ENCODE data around the gene CD99L2.
"Not testable (repeated sequence)": the region's sequence is repeated elsewhere in the genome, so short reads cannot be mapped to it uniquely, and the experiment has no call there.

CD99L2 gene

GRCh38 chrX:150897421-150898320, 797 bp downstream of the CD99L2 start:
- DNase-seq (ENCODE audit: low read depth, low spot score), result no peak

- DNase-seq (ENCODE audit: low read depth, low spot score), result no peak
These were observed 1.8 kb downstream of the CD99L2 start for GRCh38 chrX:150896632-150897031.

DNA sequence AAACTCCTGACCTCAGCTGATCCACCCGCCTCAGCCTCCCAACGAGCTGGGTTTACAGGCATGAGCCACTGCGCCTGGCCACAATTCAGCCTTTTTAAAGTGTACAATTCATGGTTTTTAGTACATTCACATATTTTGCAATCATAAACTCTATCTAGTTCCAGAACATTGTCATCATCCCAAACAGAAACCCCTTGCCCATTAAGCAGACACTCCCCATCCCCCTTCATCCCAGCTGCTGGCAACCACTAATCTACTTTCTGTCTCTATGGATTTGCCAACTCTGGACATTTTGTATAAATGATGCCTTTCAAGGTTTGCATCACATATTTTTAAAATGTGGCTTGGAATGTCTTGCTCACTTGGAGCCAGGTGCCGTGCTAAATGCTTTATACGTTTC, 4.5 kb downstream of the CD99L2 start:
- DNase-seq (ENCODE audit: low read depth, low spot score), result no peak

DNA sequence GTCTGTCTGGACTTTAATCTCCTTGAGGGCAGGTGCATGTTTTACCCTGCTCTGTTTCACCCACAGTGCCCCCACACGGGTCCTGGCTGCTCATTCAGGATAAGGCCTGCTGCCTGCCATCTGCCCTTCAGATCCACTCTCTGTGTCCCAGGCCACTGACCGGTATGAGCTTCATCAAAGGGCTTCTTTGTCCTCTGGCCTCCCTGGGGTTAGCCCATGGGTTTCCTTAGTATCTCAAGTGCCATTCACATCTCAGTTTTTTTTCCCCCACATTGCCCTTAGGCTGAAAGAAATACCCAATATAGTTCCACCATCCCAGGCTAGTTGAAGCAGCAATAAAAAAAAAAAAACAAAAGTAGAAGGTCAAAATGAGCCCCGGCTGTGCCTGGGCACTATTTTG, 9.3 kb downstream of the CD99L2 start:
- DNase-seq (ENCODE audit: low read depth, low spot score), result no peak

DNA sequence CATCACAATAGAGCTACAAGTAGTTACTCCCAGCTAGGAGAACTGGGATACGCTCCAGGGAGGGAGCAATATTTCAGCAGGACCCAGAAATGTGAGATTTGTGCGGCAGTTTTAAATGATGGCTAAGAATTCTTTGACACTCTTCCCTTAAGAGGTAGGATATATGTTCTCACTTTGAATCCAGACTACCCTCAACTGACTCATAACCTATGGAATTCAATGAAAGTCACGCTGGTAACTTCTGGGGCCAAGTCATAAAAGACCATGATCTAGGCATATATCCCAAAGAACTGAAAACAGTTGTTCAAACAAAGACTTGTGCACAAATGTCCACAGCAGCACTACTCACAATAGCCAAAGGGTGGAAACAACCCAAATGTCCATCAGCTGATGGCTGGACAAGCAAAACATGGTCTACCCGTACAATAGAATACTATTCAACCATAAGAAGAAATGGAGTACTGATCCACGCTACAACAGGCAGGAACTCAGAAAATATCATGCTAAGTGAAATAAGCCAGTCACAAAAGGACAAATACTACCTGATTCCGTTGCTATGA, 10.5 kb downstream of the CD99L2 start:
- DNase-seq (ENCODE audit: low read depth, low spot score), result no peak

- DNase-seq (ENCODE audit: low read depth, low spot score), result not testable (repeated sequence)
These were observed 11.2 kb downstream of the CD99L2 start for GRCh38 chrX:150887268-150887667.

GRCh38 chrX:150886381-150886780, 12.1 kb downstream of the CD99L2 start:
- no peak for DNase-seq (ENCODE audit: low read depth, low spot score)

GRCh38 chrX:150880808-150881165, 17.7 kb downstream of the CD99L2 start:
- no peak for DNase-seq (ENCODE audit: low read depth, low spot score)

- DNase-seq (ENCODE audit: low read depth, low spot score), result no peak
These were observed 18.3 kb downstream of the CD99L2 start for GRCh38 chrX:150879855-150880807.

GRCh38 chrX:150875621-150876020, 22.8 kb downstream of the CD99L2 start:
- DNase-seq (ENCODE audit: low read depth, low spot score), result not testable (repeated sequence)

DNA sequence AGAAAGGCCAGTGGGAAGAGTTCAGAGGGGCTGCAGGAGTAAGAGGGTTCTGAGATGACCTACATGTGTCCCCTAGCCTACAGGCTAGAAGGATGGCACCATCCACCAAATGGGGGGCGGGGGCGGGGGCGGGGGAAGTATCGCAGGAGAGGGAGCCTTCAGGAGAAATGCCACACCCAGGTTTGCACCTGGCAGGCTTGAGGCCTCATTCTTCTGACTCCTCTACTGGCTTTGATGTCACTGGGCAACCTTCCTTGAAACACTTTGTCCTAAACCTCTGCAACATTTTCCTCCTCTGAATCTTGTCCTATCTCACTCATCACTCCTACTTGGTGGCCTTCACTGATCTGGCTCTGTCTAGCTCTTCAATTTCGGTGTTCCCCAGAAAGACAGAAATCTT, 24.0 kb downstream of the CD99L2 start:
- no peak for DNase-seq (ENCODE audit: low read depth, low spot score)

GRCh38 chrX:150873616-150874015, 24.9 kb downstream of the CD99L2 start:
- no peak for DNase-seq (ENCODE audit: low read depth, low spot score)

DNA sequence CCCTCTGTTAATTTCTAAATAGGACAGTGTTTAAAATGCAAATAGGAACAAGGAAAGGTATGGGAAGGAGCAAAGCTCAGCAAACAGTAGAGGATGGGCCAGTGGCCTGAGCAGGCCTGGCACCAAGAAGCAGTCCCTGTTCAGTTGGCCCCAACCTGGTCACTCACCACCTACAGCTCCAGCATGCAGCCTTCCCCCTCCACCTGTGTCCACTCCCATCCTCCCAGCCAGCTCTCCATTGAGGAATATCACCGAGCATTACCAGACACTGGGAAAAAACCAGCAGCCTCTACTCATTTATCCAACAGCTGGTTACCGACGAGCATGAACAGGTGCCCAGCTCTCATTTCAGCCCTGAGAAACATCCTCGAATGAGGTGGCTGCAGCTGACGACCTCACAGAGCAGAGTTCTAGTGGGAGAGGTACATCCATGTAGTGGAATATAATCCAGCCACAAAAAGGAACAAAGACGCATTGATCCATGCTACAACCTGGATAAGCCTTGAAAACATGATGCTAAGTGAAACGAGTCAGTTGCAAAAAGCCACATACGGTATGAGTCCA, 25.6 kb downstream of the CD99L2 start:
- DNase-seq (ENCODE audit: low read depth, low spot score), result no peak

DNA sequence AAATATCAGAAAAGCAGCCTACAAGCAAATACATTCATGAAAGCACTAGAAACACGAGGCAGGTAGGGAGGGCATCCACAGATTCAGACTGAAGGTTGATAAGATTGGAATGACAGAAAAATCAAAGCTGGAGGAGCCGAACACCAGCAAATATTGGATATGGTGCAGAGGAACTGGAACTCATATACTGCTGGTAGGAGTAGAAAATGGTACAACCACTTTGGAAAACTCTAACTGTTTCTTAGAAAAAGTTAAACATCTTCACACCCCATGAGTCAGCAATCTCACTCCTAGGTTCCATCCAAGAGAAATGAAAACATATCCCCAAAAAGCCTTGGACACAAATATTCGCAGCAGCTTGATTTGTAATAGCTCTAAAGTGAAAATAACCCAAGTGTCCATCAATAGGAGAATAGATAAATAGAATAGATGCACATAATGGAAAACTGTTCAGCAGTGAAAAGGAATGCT, 27.1 kb downstream of the CD99L2 start:
- no peak for DNase-seq (ENCODE audit: low read depth, low spot score)

DNA sequence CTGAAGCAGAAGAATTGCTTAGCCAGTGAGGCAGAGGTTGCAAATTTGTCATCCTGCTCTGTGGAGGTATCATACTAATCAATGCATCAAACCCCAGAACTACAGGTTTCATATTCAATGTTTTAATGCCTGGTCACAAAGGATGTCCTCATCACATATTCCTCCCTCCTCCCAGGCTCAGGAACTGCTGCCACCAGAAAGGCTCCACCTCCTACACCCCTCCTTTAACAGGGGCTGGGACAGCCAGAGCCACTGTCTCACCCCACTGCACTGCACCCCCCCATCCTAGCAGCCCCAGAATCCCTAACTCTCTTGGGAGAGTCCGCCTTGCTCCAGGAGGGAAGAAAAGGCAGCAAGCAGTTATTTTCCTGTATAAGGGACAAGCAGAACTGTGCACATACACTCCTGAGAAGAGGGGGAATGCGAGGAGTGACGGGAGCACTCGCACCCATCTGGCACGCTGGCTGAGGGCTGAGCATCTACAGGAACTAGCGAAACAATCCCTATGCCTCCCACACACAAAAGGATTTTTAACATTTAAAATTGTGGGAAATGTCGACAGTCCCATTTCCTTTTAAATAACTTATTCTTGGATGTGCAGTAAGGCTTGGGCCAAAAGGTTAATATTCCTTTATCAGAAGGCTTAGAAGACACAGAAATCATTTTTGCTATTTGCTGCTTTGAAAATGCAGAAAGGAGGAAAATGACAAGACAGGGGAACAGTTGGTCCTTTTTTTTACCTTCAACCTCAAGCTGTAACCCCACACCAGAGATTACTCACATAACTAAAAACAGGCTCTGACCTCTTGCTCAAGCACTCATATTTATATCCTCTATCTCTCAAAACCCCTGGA, 27.8 kb downstream of the CD99L2 start:
- no peak for DNase-seq (ENCODE audit: low read depth, low spot score)

GRCh38 chrX:150870029-150870428, 28.4 kb downstream of the CD99L2 start:
- DNase-seq (ENCODE audit: low read depth, low spot score), result no peak

GRCh38 chrX:150869450-150869849, 29.0 kb downstream of the CD99L2 start:
- DNase-seq (ENCODE audit: low read depth, low spot score), result no peak

DNA sequence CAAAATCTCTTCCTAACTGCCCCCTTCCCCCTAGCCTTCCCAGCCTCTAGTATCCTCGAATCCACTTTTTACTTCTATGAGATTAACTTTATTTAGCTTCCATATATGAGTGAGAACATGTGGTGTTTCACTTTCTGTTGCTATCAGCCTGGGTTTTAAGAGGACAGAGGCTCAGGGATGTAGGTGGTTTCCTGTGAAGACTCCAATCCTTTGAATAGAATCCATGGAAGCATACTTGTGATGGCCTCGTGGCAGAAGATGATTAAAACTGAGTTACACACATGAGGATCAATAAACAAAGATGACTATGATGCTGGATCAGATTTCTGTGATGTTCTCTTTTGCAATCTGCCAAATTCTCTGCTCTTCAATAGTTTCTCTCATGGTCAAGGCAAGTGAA, 29.8 kb downstream of the CD99L2 start:
- DNase-seq (ENCODE audit: low read depth, low spot score), result no peak

DNA sequence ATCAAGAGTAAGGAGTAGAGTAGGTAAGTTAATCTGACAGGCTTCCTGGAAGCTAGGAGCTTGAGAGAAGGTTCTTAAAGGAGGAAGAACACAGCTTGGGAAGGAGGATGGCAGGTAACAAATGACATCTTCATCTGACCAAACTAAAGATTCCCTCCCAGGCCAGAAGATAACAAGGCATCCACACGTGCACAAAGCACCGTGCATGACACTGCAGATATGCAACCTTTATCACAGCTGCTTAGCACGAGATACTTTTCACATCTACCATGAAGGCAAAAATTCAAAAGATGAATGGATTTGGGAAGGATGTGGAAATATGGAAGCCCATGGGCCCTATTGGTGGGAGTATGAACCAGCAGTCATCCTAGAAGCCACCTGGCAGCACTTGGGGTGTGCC, 34.3 kb downstream of the CD99L2 start:
- no peak for DNase-seq (ENCODE audit: low read depth, low spot score)

DNA sequence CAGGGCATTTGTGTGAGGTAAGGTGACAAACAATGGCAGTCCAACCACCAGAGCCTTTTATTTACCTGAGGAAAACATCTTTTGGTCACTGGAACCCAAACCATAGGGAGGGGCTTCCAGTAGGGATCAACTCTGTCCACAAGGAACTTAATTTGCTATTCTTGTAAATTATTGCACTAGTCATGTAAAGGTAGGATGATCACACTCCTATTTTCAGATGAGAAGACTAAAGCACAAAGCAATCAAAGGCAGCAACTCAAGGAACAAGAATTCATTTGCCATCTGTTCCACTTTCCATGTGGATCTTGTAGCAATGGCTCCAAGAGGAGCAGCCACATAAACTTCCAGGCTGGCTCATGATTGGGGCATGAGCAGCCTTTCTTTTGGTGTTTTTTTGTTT, 35.3 kb downstream of the CD99L2 start:
- no peak for DNase-seq (ENCODE audit: low read depth, low spot score)

GRCh38 chrX:150857453-150857852, 41.0 kb downstream of the CD99L2 start:
- no peak for DNase-seq (ENCODE audit: low read depth, low spot score)
